Keratinocyte (primary cell): ENCODE data around the gene ZNF407. TPM values are rescaled to one million over a fixed set of nuclear protein-coding genes. Genes with fewer than 3 reads are reported as not detected.

Experiments used
- DNase-seq: peaks from one replicate; pipeline ENCODE4 v3.0.0-alpha.2; 2011; ENCODE audit warnings: low read depth, missing footprints, low spot score
- FAIRE-seq: peaks from 2 replicates; lab custom pipeline; 2011; peaks lifted over from hg19 to GRCh38; lab: Jason Lieb, UNC
- H2AFZ ChIP-seq: 2 replicates; pipeline ENCODE4 v1.6.0; 2012; ENCODE audit warnings: low read length, control low read depth, inconsistent platforms; ENCODE audit not compliant: control insufficient read depth
- H3K27ac ChIP-seq: 2 replicates; pipeline ENCODE4 v1.5.1; 2011; ENCODE audit warnings: low read length; ENCODE audit not compliant: control insufficient read depth, insufficient read depth
- H3K27me3 ChIP-seq: 3 replicates; pipeline ENCODE4 v1.6.0; 2011; ENCODE audit warnings: low read length; ENCODE audit not compliant: control insufficient read depth, insufficient read depth; ENCODE audit errors: extremely low read depth
- H3K36me3 ChIP-seq, 2 experiments: 2 replicates in 1 of 2; 3 replicates in 1 of 2; pipeline ENCODE4 v1.5.1; 2011; ENCODE audit warnings: low read length in 2 of 2, mild to moderate bottlenecking in 1 of 2; ENCODE audit not compliant: control insufficient read depth in 2 of 2, insufficient read depth in 2 of 2; ENCODE audit errors: extremely low read depth in 1 of 2
- H3K4me1 ChIP-seq: 3 replicates; pipeline ENCODE4 v1.5.1; 2011; ENCODE audit warnings: low read length; ENCODE audit not compliant: control insufficient read depth, insufficient read depth; ENCODE audit errors: extremely low read depth
- H3K4me2 ChIP-seq: 3 replicates; pipeline ENCODE4 v1.6.0; 2011; ENCODE audit warnings: low read depth, low read length; ENCODE audit not compliant: control insufficient read depth, insufficient read depth; ENCODE audit errors: extremely low read depth
- H3K4me3 ChIP-seq, 3 experiments: fragments of 200-600 bp in 1 of 3; sonication (generic) in 1 of 3; 2 replicates in 2 of 3; 3 replicates in 1 of 3; pipeline ENCODE4 v1.5.1; 2011 to 2016; ENCODE audit warnings: low read length in 3 of 3, mild to moderate bottlenecking in 3 of 3, control low read depth in 2 of 3, inconsistent platforms in 1 of 3, low read depth in 1 of 3, mixed read lengths in 1 of 3, mixed run types in 1 of 3, moderate library complexity in 1 of 3; ENCODE audit not compliant: control insufficient read depth in 2 of 3, insufficient read depth in 2 of 3; ENCODE audit errors: extremely low read depth in 1 of 3
- H3K79me2 ChIP-seq: 2 replicates; pipeline ENCODE4 v1.6.0; 2012; ENCODE audit warnings: low read length; ENCODE audit not compliant: control insufficient read depth, insufficient read depth
- H3K9ac ChIP-seq: 3 replicates; pipeline ENCODE4 v1.6.0; 2011; ENCODE audit warnings: low read length; ENCODE audit not compliant: control insufficient read depth, insufficient read depth; ENCODE audit errors: extremely low read depth
- H3K9me1 ChIP-seq: 3 replicates; pipeline ENCODE4 v1.6.0; 2011; ENCODE audit warnings: low read length; ENCODE audit not compliant: control insufficient read depth, insufficient read depth; ENCODE audit errors: extremely low read depth
- H3K9me3 ChIP-seq: 2 replicates; pipeline ENCODE4 v1.5.1; 2012; ENCODE audit warnings: low read depth, low read length; ENCODE audit not compliant: control insufficient read depth
- H4K20me1 ChIP-seq: 3 replicates; pipeline ENCODE4 v1.6.0; 2011; ENCODE audit warnings: low read length; ENCODE audit not compliant: control insufficient read depth, insufficient read depth; ENCODE audit errors: extremely low read depth
- EZH2 ChIP-seq: IDR thresholded peaks from one replicate; pipeline ENCODE4 v1.6.1; 2012; ENCODE audit warnings: inconsistent platforms, mild to moderate bottlenecking, low read length, moderate library complexity
- dilution Hi-C: fragments of 300-500 bp; cut with MboI; formaldehyde crosslinking; loops from one replicate; pipeline ENCODE4 v1.7.0; 2020; ENCODE audit warnings: low sequenced_read_pairs; ENCODE audit not compliant: extremely low pct_ligation_motif_present
- polyA plus RNA-seq, 5 experiments: library from polyadenylated mRNA; depleted of rRNA in 3 of 5; stranded (reverse) in 3 of 5; stranded (forward) in 1 of 5; unstranded in 1 of 5; fragments of >200 nt; gene quantifications; 1 replicate in 1 of 5; 2 replicates in 3 of 5; 3 replicates in 1 of 5; pipeline versions ENCODE4 v1.2.1 to v1.2.3, GENCODE V29; 2011 to 2012; ENCODE audit warnings: missing spikeins in 2 of 5, low read depth in 1 of 5, low replicate concordance in 1 of 5
- TF ChIP-seq, protein P1 (sequence below), 3 experiments: IDR thresholded peaks in 1 of 3; conservative IDR thresholded peaks in 1 of 3; optimal IDR thresholded peaks in 1 of 3; 2 replicates in 2 of 3; 3 replicates in 1 of 3; pipeline versions ENCODE3 to v1.5.1; 2011; ENCODE audit warnings: low read length in 3 of 3, mild to moderate bottlenecking in 3 of 3, moderate library complexity in 2 of 3, control low read depth in 1 of 3, inconsistent platforms in 1 of 3; ENCODE audit not compliant: insufficient read depth in 2 of 3; ENCODE audit errors: extremely low read depth in 1 of 3

The ZNF407 gene
- polyA plus RNA-seq, 1 donor (not counting 4 experiments of a cell fraction or from before 2014, with no cell fraction given): 3.8 TPM

DNA sequence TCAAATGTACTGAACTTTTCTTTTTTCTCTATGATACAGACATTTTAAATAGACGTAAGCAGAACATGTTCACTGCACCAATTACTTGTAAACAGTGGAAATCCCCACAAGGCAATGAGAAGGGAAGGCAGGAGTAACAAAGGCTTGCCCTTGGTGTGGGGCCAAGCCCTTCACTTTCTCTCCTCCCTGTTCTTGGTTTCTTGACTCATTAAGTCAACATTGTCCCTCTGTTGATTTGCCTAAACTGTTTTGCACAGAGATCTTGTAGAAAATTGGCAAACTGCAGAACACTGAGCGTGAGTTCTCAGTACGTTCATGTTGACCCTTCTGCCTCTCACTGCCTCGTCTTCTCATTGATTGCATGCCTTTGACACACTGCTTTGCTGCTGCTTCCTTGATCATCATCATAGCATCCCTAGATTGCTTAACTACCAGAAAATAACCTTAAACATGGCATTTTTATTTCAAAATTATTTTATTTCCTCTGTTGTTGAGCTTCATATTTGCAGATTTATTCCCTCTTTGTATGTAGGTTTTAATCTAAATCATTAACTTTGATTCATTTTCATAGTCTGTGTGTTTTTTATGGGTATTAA lies 353.6 kb downstream of the ZNF407 start:
- H3K4me1 ChIP-seq: peaks cover 3% of the 10 kb centered on the region
- DNase-seq: no peak
- H3K9ac ChIP-seq: no peak overlapping the region
- dilution Hi-C loops: no loop called here
- no peaks in the 10 kb centered on the region for H3K9me3 ChIP-seq
- H3K36me3 ChIP-seq: no peaks in the 10 kb centered on the region
- no peaks in the 10 kb centered on the region for H3K27me3 ChIP-seq
- peak overlapping the region; percentile 18 for H3K4me2 ChIP-seq
- H3K27ac ChIP-seq: no peak overlapping the region
- no peak overlapping the region for H3K4me3 ChIP-seq
- H4K20me1 ChIP-seq: no peaks in the 10 kb centered on the region
- H3K79me2 ChIP-seq: no peaks in the 10 kb centered on the region
- peak; percentile 75 for FAIRE-seq
- TF ChIP-seq, protein P1, sequence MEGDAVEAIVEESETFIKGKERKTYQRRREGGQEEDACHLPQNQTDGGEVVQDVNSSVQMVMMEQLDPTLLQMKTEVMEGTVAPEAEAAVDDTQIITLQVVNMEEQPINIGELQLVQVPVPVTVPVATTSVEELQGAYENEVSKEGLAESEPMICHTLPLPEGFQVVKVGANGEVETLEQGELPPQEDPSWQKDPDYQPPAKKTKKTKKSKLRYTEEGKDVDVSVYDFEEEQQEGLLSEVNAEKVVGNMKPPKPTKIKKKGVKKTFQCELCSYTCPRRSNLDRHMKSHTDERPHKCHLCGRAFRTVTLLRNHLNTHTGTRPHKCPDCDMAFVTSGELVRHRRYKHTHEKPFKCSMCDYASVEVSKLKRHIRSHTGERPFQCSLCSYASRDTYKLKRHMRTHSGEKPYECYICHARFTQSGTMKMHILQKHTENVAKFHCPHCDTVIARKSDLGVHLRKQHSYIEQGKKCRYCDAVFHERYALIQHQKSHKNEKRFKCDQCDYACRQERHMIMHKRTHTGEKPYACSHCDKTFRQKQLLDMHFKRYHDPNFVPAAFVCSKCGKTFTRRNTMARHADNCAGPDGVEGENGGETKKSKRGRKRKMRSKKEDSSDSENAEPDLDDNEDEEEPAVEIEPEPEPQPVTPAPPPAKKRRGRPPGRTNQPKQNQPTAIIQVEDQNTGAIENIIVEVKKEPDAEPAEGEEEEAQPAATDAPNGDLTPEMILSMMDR (optimal IDR thresholded peaks at IDR 0.05 in 1 of 3, IDR thresholded peaks at IDR 0.05 in 1 of 3, conservative IDR thresholded peaks at IDR 0.05 in 1 of 3; ENCODE audit: extremely low read depth in 1 of 3, insufficient read depth in 2 of 3, low read length in 3 of 3): no peak
- TF ChIP-seq EZH2: no peak
- no peaks in the 10 kb centered on the region for H3K9me1 ChIP-seq
- no peak overlapping the region for H2AFZ ChIP-seq

- H3K4me3 ChIP-seq: no peak overlapping the region
- no peak overlapping the region for H3K9ac ChIP-seq
- no peaks in the 10 kb centered on the region for H3K27me3 ChIP-seq
- H2AFZ ChIP-seq: no peak overlapping the region
- no peak for TF ChIP-seq EZH2
- TF ChIP-seq, protein P1 (optimal IDR thresholded peaks at IDR 0.05 in 1 of 3, IDR thresholded peaks at IDR 0.05 in 1 of 3, conservative IDR thresholded peaks at IDR 0.05 in 1 of 3; ENCODE audit: extremely low read depth in 1 of 3, insufficient read depth in 2 of 3, low read length in 3 of 3): no peak
- no peaks in the 10 kb centered on the region for H3K9me3 ChIP-seq
- H3K4me1 ChIP-seq: no peaks in the 10 kb centered on the region
- H3K27ac ChIP-seq: no peak overlapping the region
- H3K4me2 ChIP-seq: no peak overlapping the region
- DNase-seq (no peak), FAIRE-seq (no peak)
- H4K20me1 ChIP-seq: no peaks in the 10 kb centered on the region
- no peaks in the 10 kb centered on the region for H3K36me3 ChIP-seq
- H3K9me1 ChIP-seq: no peaks in the 10 kb centered on the region
- H3K79me2 ChIP-seq: no peaks in the 10 kb centered on the region
- dilution Hi-C loops: no loop called here
Observed at GRCh38 chr18:74957588-74958224, 360.0 kb downstream of the ZNF407 start.
